ENCODE data around the gene NR4A3. TPM values are rescaled to one million over a fixed set of nuclear protein-coding genes. Genes with fewer than 3 reads are reported as not detected.

Gene NR4A3
- polyA plus RNA-seq, 3 donors, result 0.88 to 2.1 (median 0.92) TPM

GRCh38 chr9:99870126-99870525 lies 48.4 kb downstream of the NR4A3 start:
- Histone ChIP-seq H3K4me1 (ENCODE audit: control insufficient read depth in 1 of 2, insufficient read depth in 2 of 2, low read length in 2 of 2) (no peaks in the 10 kb centered on the region), H3K4me3 (replicated peaks in 1 of 3; ENCODE audit: low read depth in 2 of 3, low read length in 3 of 3) (no peak overlapping the region), H4K20me1 (ENCODE audit: insufficient read depth, low read length) (no peaks in the 10 kb centered on the region), H3K9ac (ENCODE audit: insufficient read depth, low read length, poor library complexity, severe bottlenecking) (no peak overlapping the region), H3K27ac (ENCODE audit: low read depth in 1 of 2, low read length in 2 of 2) (no peak overlapping the region), H3K9me3 (replicated peaks in 1 of 2; ENCODE audit: control insufficient read depth in 1 of 2, insufficient read depth in 1 of 2, low read length in 2 of 2) (no peaks in the 10 kb centered on the region), H2AFZ (ENCODE audit: insufficient read depth, low read depth, low read length, poor library complexity, severe bottlenecking) (no peak overlapping the region), H3K4me2 (replicated peaks; ENCODE audit: extremely low read depth, low read length, poor library complexity, severe bottlenecking) (no peak overlapping the region), H3K27me3 (ENCODE audit: control insufficient read depth in 2 of 2, insufficient read depth in 2 of 2, low read length in 2 of 2) (no peaks in the 10 kb centered on the region), H3K79me2 (ENCODE audit: insufficient read depth, low read length) (no peaks in the 10 kb centered on the region), H3K36me3 (replicated peaks in 1 of 2; ENCODE audit: control insufficient read depth in 1 of 2, insufficient read depth in 2 of 2, low read length in 2 of 2) (no peaks in the 10 kb centered on the region)
- intact Hi-C loops (cut with micrococcal nuclease), result no loop called here
- Mint-ChIP-seq H3K27ac (no peak overlapping the region), H3K4me1 (peaks cover 2% of the 10 kb centered on the region), H3K27me3 (ENCODE audit: low read depth in 3 of 3) (peaks cover 0 to 4% (median 0%) of the 10 kb centered on the region in 3 donors), H3K9me3 (peaks cover 0 to 6% (median 0%) of the 10 kb centered on the region in 7 donors), H3K36me3 (no peaks in the 10 kb centered on the region), H3K4me3 (no peak overlapping the region)
- DNase-seq, result no peak
- TF ChIP-seq, protein P1, sequence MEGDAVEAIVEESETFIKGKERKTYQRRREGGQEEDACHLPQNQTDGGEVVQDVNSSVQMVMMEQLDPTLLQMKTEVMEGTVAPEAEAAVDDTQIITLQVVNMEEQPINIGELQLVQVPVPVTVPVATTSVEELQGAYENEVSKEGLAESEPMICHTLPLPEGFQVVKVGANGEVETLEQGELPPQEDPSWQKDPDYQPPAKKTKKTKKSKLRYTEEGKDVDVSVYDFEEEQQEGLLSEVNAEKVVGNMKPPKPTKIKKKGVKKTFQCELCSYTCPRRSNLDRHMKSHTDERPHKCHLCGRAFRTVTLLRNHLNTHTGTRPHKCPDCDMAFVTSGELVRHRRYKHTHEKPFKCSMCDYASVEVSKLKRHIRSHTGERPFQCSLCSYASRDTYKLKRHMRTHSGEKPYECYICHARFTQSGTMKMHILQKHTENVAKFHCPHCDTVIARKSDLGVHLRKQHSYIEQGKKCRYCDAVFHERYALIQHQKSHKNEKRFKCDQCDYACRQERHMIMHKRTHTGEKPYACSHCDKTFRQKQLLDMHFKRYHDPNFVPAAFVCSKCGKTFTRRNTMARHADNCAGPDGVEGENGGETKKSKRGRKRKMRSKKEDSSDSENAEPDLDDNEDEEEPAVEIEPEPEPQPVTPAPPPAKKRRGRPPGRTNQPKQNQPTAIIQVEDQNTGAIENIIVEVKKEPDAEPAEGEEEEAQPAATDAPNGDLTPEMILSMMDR (IDR thresholded peaks at IDR 0.05), result no peak
- 96% methylated on average over 5 of the region's 5 CpGs for WGBS (ENCODE audit: insufficient coverage)

GRCh38 chr9:99873531-99873930 lies 51.8 kb downstream of the NR4A3 start:
- no peak overlapping the region for H3K27ac ChIP-seq (ENCODE audit: low read depth in 1 of 2, low read length in 2 of 2)
- TF ChIP-seq, protein P1 (IDR thresholded peaks at IDR 0.05), result no peak
- no peak for DNase-seq
- H3K79me2 ChIP-seq (ENCODE audit: insufficient read depth, low read length), result no peaks in the 10 kb centered on the region
- H3K4me3 ChIP-seq (replicated peaks in 1 of 3; ENCODE audit: low read depth in 2 of 3, low read length in 3 of 3), result no peak overlapping the region
- H4K20me1 ChIP-seq (ENCODE audit: insufficient read depth, low read length), result no peaks in the 10 kb centered on the region
- no peak overlapping the region for H2AFZ ChIP-seq (ENCODE audit: insufficient read depth, low read depth, low read length, poor library complexity, severe bottlenecking)
- Mint-ChIP-seq H3K36me3 (no peaks in the 10 kb centered on the region), H3K27me3 (ENCODE audit: low read depth in 3 of 3) (peaks cover 0 to 4% (median 0%) of the 10 kb centered on the region in 3 donors), H3K4me1 (no peaks in the 10 kb centered on the region), H3K9me3 (peaks cover 3 to 9% (median 6%) of the 10 kb centered on the region in 7 donors), H3K27ac (no peak overlapping the region), H3K4me3 (no peak overlapping the region)
- H3K4me1 ChIP-seq (ENCODE audit: control insufficient read depth in 1 of 2, insufficient read depth in 2 of 2, low read length in 2 of 2), result no peaks in the 10 kb centered on the region
- no peaks in the 10 kb centered on the region for H3K27me3 ChIP-seq (ENCODE audit: control insufficient read depth in 2 of 2, insufficient read depth in 2 of 2, low read length in 2 of 2)
- no peak overlapping the region for H3K4me2 ChIP-seq (replicated peaks; ENCODE audit: extremely low read depth, low read length, poor library complexity, severe bottlenecking)
- no peaks in the 10 kb centered on the region for H3K36me3 ChIP-seq (replicated peaks in 1 of 2; ENCODE audit: control insufficient read depth in 1 of 2, insufficient read depth in 2 of 2, low read length in 2 of 2)
- no peak overlapping the region for H3K9ac ChIP-seq (ENCODE audit: insufficient read depth, low read length, poor library complexity, severe bottlenecking)
- intact Hi-C loops (cut with micrococcal nuclease), result no loop called here
- WGBS (ENCODE audit: insufficient coverage), result 100% methylated on average over 1 of the region's 3 CpGs
- no peaks in the 10 kb centered on the region for H3K9me3 ChIP-seq (replicated peaks in 1 of 2; ENCODE audit: control insufficient read depth in 1 of 2, insufficient read depth in 1 of 2, low read length in 2 of 2)

Data from CD14-positive monocyte (primary cell).